Thyroid gland (tissue), 4 donors: ENCODE data around the gene FHIT. TPM values are rescaled to one million over a fixed set of nuclear protein-coding genes. Genes with fewer than 3 reads are reported as not detected.

ENCODE experiments used
- DNase-seq, 2 donors: peaks; one replicate each; pipeline ENCODE4 v3.0.0-alpha.2; 2019
- H3K27ac ChIP-seq, 3 donors: fragments of 200-600 bp; sonication (generic); 1 replicate in 2 of 3; 2 replicates in 1 of 3; pipeline ENCODE4 v1.5.1; 2016 to 2019; ENCODE audit warnings: mild to moderate bottlenecking in 1 of 3, moderate library complexity in 1 of 3
- H3K27me3 ChIP-seq: fragments of 200-600 bp; sonication (generic); one replicate; pipeline ENCODE4 v1.5.1; 2019
- H3K36me3 ChIP-seq, 2 donors: fragments of 200-600 bp; sonication (generic); one replicate each; pipeline ENCODE4 v1.5.1; 2016 to 2019
- H3K4me1 ChIP-seq, 2 donors: fragments of 200-600 bp; sonication (generic); one replicate each; pipeline ENCODE4 v1.5.1; 2017 to 2019
- H3K4me3 ChIP-seq, 3 donors: fragments of 200-600 bp; sonication (generic); replicated peaks in 1 of 3; 1 replicate in 2 of 3; 2 replicates in 1 of 3; pipeline ENCODE4 v1.5.1; 2016; ENCODE audit warnings: mild to moderate bottlenecking in 1 of 3
- H3K9me3 ChIP-seq: fragments of 200-600 bp; sonication (generic); one replicate; pipeline ENCODE4 v1.5.1; 2017
- CTCF ChIP-seq, 6 experiments: fragments of 200-600 bp in 3 of 6; fragments of 450-650 bp in 3 of 6; sonication (generic) in 3 of 6; IDR thresholded peaks; one replicate each; pipeline ENCODE4 v1.5.1; 2016 to 2019; ENCODE audit warnings: antibody characterized with exemption in 6 of 6, mild to moderate bottlenecking in 2 of 6, inconsistent platforms in 1 of 6, moderate library complexity in 1 of 6
- POLR2A ChIP-seq, 2 donors: fragments of 450-650 bp; IDR thresholded peaks; one replicate each; pipeline ENCODE4 v1.6.1; 2017; ENCODE audit warnings: antibody characterized with exemption in 2 of 2, mild to moderate bottlenecking in 2 of 2, moderate library complexity in 1 of 2
- WGBS, 2 donors: methylation state at CpG; one replicate each; pipeline ENCODE4 v1.1.5; 2017; 5-methylcytosine and 5-hydroxymethylcytosine counted together
- intact Hi-C: fragments of 100-400 bp; cut with DNase I; formaldehyde crosslinking; loops from one replicate; pipeline ENCODE4 v1.15.1; 2023
- total RNA-seq, 4 donors: library from RNA; depleted of rRNA; stranded (reverse); fragments of >200 nt; gene quantifications; one replicate each; pipeline ENCODE4 v1.2.3, GENCODE V29; 2016

The FHIT gene
- total RNA-seq, 4 donors from 2014 or later = 12.2 to 18.9 (median 16.2) TPM

- Histone ChIP-seq H3K27ac (no peak overlapping the region), H3K9me3 (no peaks in the 10 kb centered on the region), H3K4me1 (peaks cover 0 to 8% of the 10 kb centered on the region in 2 donors), H3K27me3 (no peaks in the 10 kb centered on the region), H3K4me3 (no peak overlapping the region), H3K36me3 (no peaks in the 10 kb centered on the region)
- DNase-seq = no peak
- TF ChIP-seq POLR2A (IDR thresholded peaks at IDR 0.05) = no peak
- no peak for TF ChIP-seq CTCF (IDR thresholded peaks at IDR 0.05)
- intact Hi-C loops = no loop called here
- 80 to 85% methylated on average over 1 of the region's 1 CpG for WGBS, 2 donors
Observed at GRCh38 chr3:60643831-60644230, 607.4 kb downstream of the FHIT start.

- no peak overlapping the region for H3K27ac ChIP-seq
- TF ChIP-seq CTCF (IDR thresholded peaks at IDR 0.05) (no peak), POLR2A (IDR thresholded peaks at IDR 0.05) (no peak)
- 80 to 85% methylated on average over 2 of the region's 2 CpGs for WGBS, 2 donors
- H3K27me3 ChIP-seq = no peaks in the 10 kb centered on the region
- no peak for DNase-seq
- peaks cover 0 to under 1% of the 10 kb centered on the region in 2 donors for H3K4me1 ChIP-seq
- no peak overlapping the region for H3K4me3 ChIP-seq
- intact Hi-C loops = no loop called here
- H3K9me3 ChIP-seq = no peaks in the 10 kb centered on the region
- H3K36me3 ChIP-seq = no peaks in the 10 kb centered on the region
Observed at GRCh38 chr3:60641354-60641753, 609.9 kb downstream of the FHIT start.

- Histone ChIP-seq H3K9me3 (no peaks in the 10 kb centered on the region), H3K27me3 (no peaks in the 10 kb centered on the region), H3K4me1 (no peaks in the 10 kb centered on the region), H3K4me3 (no peak overlapping the region), H3K36me3 (no peaks in the 10 kb centered on the region), H3K27ac (no peak overlapping the region)
- intact Hi-C loops = no loop called here
- no peak for TF ChIP-seq POLR2A (IDR thresholded peaks at IDR 0.05)
- TF ChIP-seq CTCF (IDR thresholded peaks at IDR 0.05) = no peak
- no peak for DNase-seq
Observed at GRCh38 chr3:60636846-60637245, 614.4 kb downstream of the FHIT start.

- no peaks in the 10 kb centered on the region for H3K27me3 ChIP-seq
- no peak overlapping the region for H3K4me3 ChIP-seq
- WGBS, 2 donors = 78 to 82% methylated on average over 9 of the region's 9 CpGs
- no peaks in the 10 kb centered on the region for H3K4me1 ChIP-seq
- H3K9me3 ChIP-seq = no peaks in the 10 kb centered on the region
- intact Hi-C loops = no loop called here
- H3K27ac ChIP-seq = no peak overlapping the region
- no peak for TF ChIP-seq CTCF (IDR thresholded peaks at IDR 0.05)
- TF ChIP-seq POLR2A (IDR thresholded peaks at IDR 0.05) = no peak
- H3K36me3 ChIP-seq = no peaks in the 10 kb centered on the region
- DNase-seq = no peak
Observed at GRCh38 chr3:60633644-60634043, 617.6 kb downstream of the FHIT start.

- H3K36me3 ChIP-seq = no peaks in the 10 kb centered on the region
- H3K4me1 ChIP-seq = peaks cover 0 to 3% of the 10 kb centered on the region in 2 donors
- H3K9me3 ChIP-seq = no peaks in the 10 kb centered on the region
- TF ChIP-seq CTCF (IDR thresholded peaks at IDR 0.05) (no peak), POLR2A (IDR thresholded peaks at IDR 0.05) (no peak)
- WGBS, 2 donors = 86 to 90% methylated on average over 8 of the region's 8 CpGs
- DNase-seq = no peak
- no peak overlapping the region for H3K27ac ChIP-seq
- intact Hi-C loops = no loop called here
- H3K4me3 ChIP-seq = no peak overlapping the region
- no peaks in the 10 kb centered on the region for H3K27me3 ChIP-seq
Observed at GRCh38 chr3:60631509-60631908, 619.7 kb downstream of the FHIT start.
